ENCODE data around the gene YBX2.

- TF ChIP-seq SNAI2 (CRISPR knock-in tag; IDR thresholded peaks at IDR 0.05): no peak
- TF ChIP-seq GLIS3 (CRISPR knock-in tag; IDR thresholded peaks at IDR 0.05): no peak
- no peak for TF ChIP-seq POU6F1 (CRISPR knock-in tag; IDR thresholded peaks at IDR 0.05; ENCODE audit: borderline replicate concordance, low read depth)
- TF ChIP-seq PATZ1 (CRISPR knock-in tag; IDR thresholded peaks at IDR 0.05; ENCODE audit: borderline replicate concordance): no peak
- TF ChIP-seq, protein P1, sequence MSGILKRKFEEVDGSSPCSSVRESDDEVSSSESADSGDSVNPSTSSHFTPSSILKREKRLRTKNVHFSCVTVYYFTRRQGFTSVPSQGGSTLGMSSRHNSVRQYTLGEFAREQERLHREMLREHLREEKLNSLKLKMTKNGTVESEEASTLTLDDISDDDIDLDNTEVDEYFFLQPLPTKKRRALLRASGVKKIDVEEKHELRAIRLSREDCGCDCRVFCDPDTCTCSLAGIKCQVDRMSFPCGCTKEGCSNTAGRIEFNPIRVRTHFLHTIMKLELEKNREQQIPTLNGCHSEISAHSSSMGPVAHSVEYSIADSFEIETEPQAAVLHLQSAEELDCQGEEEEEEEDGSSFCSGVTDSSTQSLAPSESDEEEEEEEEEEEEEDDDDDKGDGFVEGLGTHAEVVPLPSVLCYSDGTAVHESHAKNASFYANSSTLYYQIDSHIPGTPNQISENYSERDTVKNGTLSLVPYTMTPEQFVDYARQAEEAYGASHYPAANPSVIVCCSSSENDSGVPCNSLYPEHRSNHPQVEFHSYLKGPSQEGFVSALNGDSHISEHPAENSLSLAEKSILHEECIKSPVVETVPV (CRISPR knock-in tag; IDR thresholded peaks at IDR 0.05): no peak
- TF ChIP-seq, protein P2, sequence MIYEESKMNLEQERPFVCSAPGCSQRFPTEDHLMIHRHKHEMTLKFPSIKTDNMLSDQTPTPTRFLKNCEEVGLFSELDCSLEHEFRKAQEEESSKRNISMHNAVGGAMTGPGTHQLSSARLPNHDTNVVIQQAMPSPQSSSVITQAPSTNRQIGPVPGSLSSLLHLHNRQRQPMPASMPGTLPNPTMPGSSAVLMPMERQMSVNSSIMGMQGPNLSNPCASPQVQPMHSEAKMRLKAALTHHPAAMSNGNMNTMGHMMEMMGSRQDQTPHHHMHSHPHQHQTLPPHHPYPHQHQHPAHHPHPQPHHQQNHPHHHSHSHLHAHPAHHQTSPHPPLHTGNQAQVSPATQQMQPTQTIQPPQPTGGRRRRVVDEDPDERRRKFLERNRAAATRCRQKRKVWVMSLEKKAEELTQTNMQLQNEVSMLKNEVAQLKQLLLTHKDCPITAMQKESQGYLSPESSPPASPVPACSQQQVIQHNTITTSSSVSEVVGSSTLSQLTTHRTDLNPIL (CRISPR knock-in tag; IDR thresholded peaks at IDR 0.05; ENCODE audit: low read depth): no peak
- TF ChIP-seq TCF4 (CRISPR knock-in tag; IDR thresholded peaks at IDR 0.05; ENCODE audit: borderline replicate concordance): no peak
Measured at GRCh38 chr17:7296189-7296861, 1.9 kb upstream of the YBX2 start.

Data from SK-N-SH treated with all-trans-retinoic acid at 6 μM for 48 hours (cell line).